Small intestine (tissue), 7 donors: ENCODE measurements around the gene EYS. TPM values are rescaled to one million over a fixed set of nuclear protein-coding genes. Genes with fewer than 3 reads are reported as not detected.

Experiments
- DNase-seq, 2 donors: peaks; one replicate each; pipeline versions ENCODE4 v3.0.0 to v3.0.0-alpha.2; 2013
- FAIRE-seq: peaks from 2 replicates; lab custom pipeline; 2012; peaks lifted over from hg19 to GRCh38; lab: Jason Lieb, UNC
- H3K27ac ChIP-seq, 3 donors: one replicate each; pipeline ENCODE4 v1.5.1; 2013; ENCODE audit warnings: low read length in 2 of 3, mild to moderate bottlenecking in 2 of 3, control low read depth in 1 of 3, inconsistent platforms in 1 of 3, low read depth in 1 of 3, moderate library complexity in 1 of 3
- H3K27me3 ChIP-seq, 3 donors: one replicate each; pipeline ENCODE4 v1.6.1; 2013; ENCODE audit warnings: low read length in 3 of 3, inconsistent platforms in 1 of 3; ENCODE audit not compliant: control insufficient read depth in 3 of 3, insufficient read depth in 3 of 3
- H3K36me3 ChIP-seq, 3 donors: one replicate each; pipeline ENCODE4 v1.6.1; 2013; ENCODE audit warnings: low read length in 3 of 3, inconsistent platforms in 1 of 3, low read depth in 1 of 3, mild to moderate bottlenecking in 1 of 3, moderate library complexity in 1 of 3; ENCODE audit not compliant: control insufficient read depth in 3 of 3, insufficient read depth in 2 of 3
- H3K4me1 ChIP-seq, 3 donors: one replicate each; pipeline ENCODE4 v1.6.1; 2013; ENCODE audit warnings: low read length in 2 of 3, inconsistent platforms in 1 of 3, low read depth in 1 of 3, mild to moderate bottlenecking in 1 of 3, moderate library complexity in 1 of 3; ENCODE audit not compliant: control insufficient read depth in 3 of 3, insufficient read depth in 2 of 3
- H3K4me3 ChIP-seq, 3 donors: one replicate each; pipeline ENCODE4 v1.5.1; 2013; ENCODE audit warnings: low read length in 3 of 3, control low read depth in 1 of 3, inconsistent platforms in 1 of 3, low read depth in 1 of 3, mild to moderate bottlenecking in 1 of 3, moderate library complexity in 1 of 3
- H3K9me3 ChIP-seq, 2 donors: one replicate each; pipeline ENCODE4 v1.6.1; 2013; ENCODE audit warnings: low read depth in 1 of 2, low read length in 1 of 2; ENCODE audit not compliant: control insufficient read depth in 2 of 2, insufficient read depth in 1 of 2
- WGBS, 3 donors: extraction: QIAGEN DNeasy Blood & Tissue Kit; methylation state at CpG; one replicate each; pipeline ENCODE4 v1.1.7; 2013; 5-methylcytosine and 5-hydroxymethylcytosine counted together
- polyA plus RNA-seq, 4 donors: library from polyadenylated mRNA; stranded (reverse) in 3 of 4; unstranded in 1 of 4; fragments of 200-250 nt in 3 of 4; fragments of 120-200 nt in 1 of 4; gene quantifications; one replicate each; pipeline versions ENCODE4 v1.2.1 to v1.2.3, GENCODE V29; 2013
- donor health status: healthy with polysubstance abuse.
- donor health status: control.
- donor health status: control.
- donor health status: Bipolar disorder and iron deficiency.
- donor health status: healthy.

The EYS gene
- polyA plus RNA-seq, 4 donors: 0.78 TPM; not detected in 3

GRCh38 chr6:64847396-64847795 lies 859.6 kb downstream of the EYS start:
- Histone ChIP-seq H3K36me3 (no peaks in the 10 kb centered on the region), H3K4me1 (no peaks in the 10 kb centered on the region), H3K4me3 (no peak overlapping the region), H3K9me3 (no peaks in the 10 kb centered on the region), H3K27me3 (no peaks in the 10 kb centered on the region), H3K27ac (no peak overlapping the region)
- FAIRE-seq (no peak), DNase-seq (no peak)
- 79 to 88% (median 81%) methylated on average over 1 of the region's 1 CpG for whole genome bisulfite sequencing, 3 donors

- Histone ChIP-seq H3K4me3 (no peak overlapping the region), H3K27ac (no peak overlapping the region), H3K36me3 (no peaks in the 10 kb centered on the region), H3K4me1 (no peaks in the 10 kb centered on the region), H3K27me3 (no peaks in the 10 kb centered on the region), H3K9me3 (no peaks in the 10 kb centered on the region)
- DNase-seq (no peak), FAIRE-seq (no peak)
Measured at GRCh38 chr6:64838726-64839125, 868.3 kb downstream of the EYS start.

DNA sequence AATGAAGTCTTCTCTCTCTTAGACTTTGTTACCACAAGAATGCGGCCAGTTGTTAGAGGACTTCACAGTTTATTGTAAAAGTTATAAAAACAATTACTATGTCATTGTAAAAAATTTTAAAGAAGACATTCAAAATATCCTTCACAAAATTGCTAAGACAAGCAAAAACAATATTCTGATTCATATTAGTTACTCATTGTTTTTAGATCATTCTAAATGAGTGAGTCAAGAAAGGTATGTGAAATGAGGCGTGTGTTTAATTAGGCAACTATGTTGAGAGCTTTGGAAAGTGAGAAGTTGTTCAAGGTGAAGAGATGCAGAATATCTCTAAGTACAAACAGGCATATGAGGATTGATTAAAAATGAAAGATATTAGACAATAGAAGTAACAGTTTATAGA lies 875.3 kb downstream of the EYS start:
- Histone ChIP-seq H3K4me3 (no peak overlapping the region), H3K27ac (no peak overlapping the region), H3K9me3 (no peaks in the 10 kb centered on the region), H3K4me1 (no peaks in the 10 kb centered on the region), H3K36me3 (no peaks in the 10 kb centered on the region), H3K27me3 (no peaks in the 10 kb centered on the region)
- 77 to 82% (median 77%) methylated on average over 2 of the region's 2 CpGs for WGBS, 3 donors
- DNase-seq (no peak), FAIRE-seq (no peak)

- Histone ChIP-seq H3K4me1 (no peaks in the 10 kb centered on the region), H3K27me3 (no peaks in the 10 kb centered on the region), H3K36me3 (no peaks in the 10 kb centered on the region), H3K9me3 (no peaks in the 10 kb centered on the region), H3K4me3 (no peak overlapping the region), H3K27ac (no peak overlapping the region)
- FAIRE-seq (no peak), DNase-seq (no peak)
- 22 to 73% (median 32%) methylated on average over 2 of the region's 2 CpGs for WGBS, 3 donors
Measured at GRCh38 chr6:64817525-64817924, 889.5 kb downstream of the EYS start.

DNA sequence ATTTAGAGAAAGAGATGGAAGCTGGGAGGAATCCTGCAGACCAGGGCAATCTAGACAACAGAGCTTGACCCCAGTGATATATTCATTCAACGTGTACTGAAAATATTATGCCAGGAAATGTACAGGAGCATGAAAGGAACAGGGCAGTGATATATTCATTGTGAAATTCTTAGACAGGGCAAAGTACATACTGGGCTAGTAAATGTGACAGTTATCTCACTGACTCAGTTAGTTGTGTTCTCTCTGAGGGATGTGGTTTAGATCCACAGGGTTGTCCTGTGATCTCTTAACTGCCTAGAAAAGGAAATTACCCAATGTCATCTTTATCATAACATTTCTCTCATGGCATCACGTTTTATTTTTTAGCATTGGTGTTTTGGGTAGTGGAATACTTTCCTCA lies 891.3 kb downstream of the EYS start:
- Histone ChIP-seq H3K27me3 (no peaks in the 10 kb centered on the region), H3K9me3 (no peaks in the 10 kb centered on the region), H3K36me3 (no peaks in the 10 kb centered on the region), H3K4me3 (no peak overlapping the region), H3K27ac (no peak overlapping the region), H3K4me1 (no peaks in the 10 kb centered on the region)
- no peak for FAIRE-seq
- WGBS, 3 donors: 23 to 46% (median 24%) methylated on average over 2 of the region's 2 CpGs
- DNase-seq: peak; percentile 3 to 19

DNA sequence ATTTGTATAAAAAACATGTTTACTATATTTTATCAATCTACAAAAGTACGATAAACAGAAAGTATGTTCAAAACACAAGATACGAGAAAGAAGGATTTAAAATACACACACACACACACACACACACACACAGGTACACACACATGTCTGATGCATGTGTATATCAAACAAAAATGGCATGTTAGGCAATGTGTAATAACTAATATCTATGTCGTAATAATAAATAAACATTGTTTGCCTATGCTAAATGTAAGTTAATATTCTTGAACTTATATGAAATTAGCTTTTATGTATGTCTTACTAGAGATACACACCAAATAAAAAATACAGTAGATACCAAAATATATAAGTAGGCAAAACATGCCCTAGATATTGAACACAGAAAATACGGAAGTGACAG lies 894.9 kb downstream of the EYS start:
- Histone ChIP-seq H3K27me3 (no peaks in the 10 kb centered on the region), H3K9me3 (no peaks in the 10 kb centered on the region), H3K4me1 (no peaks in the 10 kb centered on the region), H3K27ac (no peak overlapping the region), H3K36me3 (no peaks in the 10 kb centered on the region), H3K4me3 (no peak overlapping the region)
- no peak for DNase-seq
- 80 to 85% (median 85%) methylated on average over 4 of the region's 4 CpGs for WGBS, 3 donors
- FAIRE-seq: peak; percentile 53

- H3K36me3 ChIP-seq: no peaks in the 10 kb centered on the region
- H3K27me3 ChIP-seq: no peaks in the 10 kb centered on the region
- DNase-seq: no peak
- no peak overlapping the region for H3K4me3 ChIP-seq
- no peaks in the 10 kb centered on the region for H3K9me3 ChIP-seq
- no peaks in the 10 kb centered on the region for H3K4me1 ChIP-seq
- H3K27ac ChIP-seq: no peak overlapping the region
- no peak for FAIRE-seq
- 67 to 90% (median 80%) methylated on average over 1 of the region's 1 CpG for WGBS, 3 donors
Measured at GRCh38 chr6:64811119-64811518, 895.9 kb downstream of the EYS start.

GRCh38 chr6:64807785-64808184 lies 899.2 kb downstream of the EYS start:
- DNase-seq (no peak), FAIRE-seq (no peak)
- no peaks in the 10 kb centered on the region for H3K36me3 ChIP-seq
- no peaks in the 10 kb centered on the region for H3K4me1 ChIP-seq
- WGBS, 3 donors: 29 to 71% (median 64%) methylated on average over 2 of the region's 2 CpGs
- H3K9me3 ChIP-seq: peaks cover 0 to 2% of the 10 kb centered on the region in 2 donors
- H3K27ac ChIP-seq: no peak overlapping the region
- H3K4me3 ChIP-seq: no peak overlapping the region
- no peaks in the 10 kb centered on the region for H3K27me3 ChIP-seq

- Histone ChIP-seq H3K36me3 (no peaks in the 10 kb centered on the region), H3K27me3 (no peaks in the 10 kb centered on the region), H3K27ac (no peak overlapping the region), H3K9me3 (peaks cover 0 to 2% of the 10 kb centered on the region in 2 donors), H3K4me1 (no peaks in the 10 kb centered on the region), H3K4me3 (no peak overlapping the region)
- DNase-seq (no peak), FAIRE-seq (no peak)
- 82 to 92% (median 85%) methylated on average over 9 of the region's 9 CpGs for WGBS, 3 donors
Measured at GRCh38 chr6:64803470-64804166, 903.4 kb downstream of the EYS start.
